Ishikawa (cell line): ENCODE measurements around the gene PLCB3.

Source experiments
- CEBPB ChIP-seq: IDR thresholded peaks from 2 replicates; pipeline ENCODE4 v1.6.1; 2012
- CREB1 ChIP-seq: IDR thresholded peaks from 2 replicates; pipeline ENCODE4 v1.6.1; 2012; ENCODE audit warnings: low read depth
- EGR1 ChIP-seq: IDR thresholded peaks from 2 replicates; pipeline ENCODE4 v1.6.1; 2012
- EP300 ChIP-seq: IDR thresholded peaks from 2 replicates; pipeline ENCODE4 v1.6.1; 2012; ENCODE audit warnings: borderline replicate concordance
- FOXM1 ChIP-seq: IDR thresholded peaks from 2 replicates; pipeline ENCODE4 v1.6.1; 2012; ENCODE audit warnings: low read depth, borderline replicate concordance
- MAX ChIP-seq: IDR thresholded peaks from 2 replicates; pipeline ENCODE4 v1.6.1; 2012
- NFIC ChIP-seq: IDR thresholded peaks from 2 replicates; pipeline ENCODE4 v1.6.1; 2012
- RAD21 ChIP-seq: IDR thresholded peaks from 2 replicates; pipeline ENCODE4 v1.6.1; 2012; ENCODE audit warnings: low read depth
- REST ChIP-seq: IDR thresholded peaks from 2 replicates; pipeline ENCODE4 v1.6.1; 2012; ENCODE audit warnings: low read depth, mild to moderate bottlenecking
- TAF1 ChIP-seq: IDR thresholded peaks from 2 replicates; pipeline ENCODE4 v1.6.1; 2012; ENCODE audit warnings: low read depth, mild to moderate bottlenecking
- TCF12 ChIP-seq: IDR thresholded peaks from 2 replicates; pipeline ENCODE4 v1.6.1; 2012; ENCODE audit warnings: low read depth
- TEAD4 ChIP-seq: IDR thresholded peaks from 2 replicates; pipeline ENCODE4 v1.6.1; 2012
- USF1 ChIP-seq: IDR thresholded peaks from 2 replicates; pipeline ENCODE4 v1.6.1; 2012
- YY1 ChIP-seq: IDR thresholded peaks from 2 replicates; pipeline ENCODE4 v1.6.1; 2012; ENCODE audit warnings: low read depth

GRCh38 chr11:64224151-64224890, 27.0 kb upstream of the PLCB3 start:
- no peak for TF ChIP-seq TAF1
- no peak for TF ChIP-seq EP300
- no peak for TF ChIP-seq MAX
- TF ChIP-seq RAD21: no peak
- no peak for TF ChIP-seq CEBPB
- no peak for TF ChIP-seq USF1
- no peak for TF ChIP-seq REST
- TF ChIP-seq TCF12: no peak
- no peak for TF ChIP-seq FOXM1
- no peak for TF ChIP-seq YY1
- TF ChIP-seq EGR1: no peak
- TF ChIP-seq TEAD4: no peak
- no peak for TF ChIP-seq CREB1
- no peak for TF ChIP-seq NFIC
